GM03348 (cell line): Measurements from ENCODE around the gene ACAP2.
"Not testable (repeated sequence)": the region's sequence is repeated elsewhere in the genome, so short reads cannot be mapped to it uniquely, and the experiment has no call there.

Source experiments
- DNase-seq: peaks from one replicate; pipeline ENCODE4 v3.0.0; 2012; ENCODE audit warnings: low spot score

ACAP2 gene

GRCh38 chr3:195385526-195385925 lies 57.3 kb downstream of the ACAP2 start:
- DNase-seq, result no peak

- DNase-seq, result no peak
Measured at GRCh38 chr3:195384952-195385351, 57.9 kb downstream of the ACAP2 start.

DNA sequence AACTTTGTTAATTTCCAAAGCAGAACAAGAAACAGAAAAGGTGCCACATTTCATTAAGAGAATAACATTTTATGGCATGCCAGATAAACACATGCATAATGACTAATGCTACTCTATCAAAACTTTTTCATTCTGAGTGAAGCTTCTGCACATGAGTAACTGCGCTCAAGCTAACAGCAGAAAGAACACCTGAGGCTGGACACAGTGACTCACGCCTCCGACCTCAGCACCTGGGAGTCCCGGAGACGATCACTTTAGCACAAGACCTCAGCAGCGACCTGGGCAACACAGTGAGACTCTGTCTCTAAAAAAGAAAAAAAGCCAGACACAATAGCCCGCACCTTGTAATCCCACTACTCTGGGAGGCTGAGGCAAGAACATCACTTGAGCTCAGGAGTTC lies 70.6 kb downstream of the ACAP2 start:
- DNase-seq, result no peak

- DNase-seq, result no peak
Measured at GRCh38 chr3:195366200-195366925, 76.5 kb downstream of the ACAP2 start.

- no peak for DNase-seq
Measured at GRCh38 chr3:195365371-195365770, 77.4 kb downstream of the ACAP2 start.

DNA sequence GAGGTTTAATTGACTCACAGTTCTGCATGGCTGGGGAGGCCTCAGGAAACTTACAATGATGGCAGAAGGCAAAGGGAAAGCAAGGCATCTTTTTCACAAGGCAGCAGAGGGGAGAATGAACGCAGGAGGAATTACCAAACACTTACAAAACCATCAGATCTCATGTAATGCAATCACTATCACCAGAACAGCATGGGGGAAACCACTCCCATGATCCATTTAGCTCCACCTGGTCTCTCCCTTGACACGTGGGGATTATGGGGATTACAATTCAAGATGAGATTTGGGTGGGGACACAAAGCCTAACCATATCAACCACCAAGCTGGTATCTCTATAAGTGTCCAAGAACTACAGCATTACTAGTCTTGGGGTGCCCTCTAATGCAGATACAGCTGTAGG lies 85.0 kb downstream of the ACAP2 start:
- not testable (repeated sequence) for DNase-seq

- no peak for DNase-seq
Measured at GRCh38 chr3:195356151-195357086, 86.4 kb downstream of the ACAP2 start.

- DNase-seq, result not testable (repeated sequence)
Measured at GRCh38 chr3:195354009-195354408, 88.8 kb downstream of the ACAP2 start.

- peak; percentile 84 for DNase-seq
Measured at GRCh38 chr3:195352895-195353488, 89.8 kb downstream of the ACAP2 start.

DNA sequence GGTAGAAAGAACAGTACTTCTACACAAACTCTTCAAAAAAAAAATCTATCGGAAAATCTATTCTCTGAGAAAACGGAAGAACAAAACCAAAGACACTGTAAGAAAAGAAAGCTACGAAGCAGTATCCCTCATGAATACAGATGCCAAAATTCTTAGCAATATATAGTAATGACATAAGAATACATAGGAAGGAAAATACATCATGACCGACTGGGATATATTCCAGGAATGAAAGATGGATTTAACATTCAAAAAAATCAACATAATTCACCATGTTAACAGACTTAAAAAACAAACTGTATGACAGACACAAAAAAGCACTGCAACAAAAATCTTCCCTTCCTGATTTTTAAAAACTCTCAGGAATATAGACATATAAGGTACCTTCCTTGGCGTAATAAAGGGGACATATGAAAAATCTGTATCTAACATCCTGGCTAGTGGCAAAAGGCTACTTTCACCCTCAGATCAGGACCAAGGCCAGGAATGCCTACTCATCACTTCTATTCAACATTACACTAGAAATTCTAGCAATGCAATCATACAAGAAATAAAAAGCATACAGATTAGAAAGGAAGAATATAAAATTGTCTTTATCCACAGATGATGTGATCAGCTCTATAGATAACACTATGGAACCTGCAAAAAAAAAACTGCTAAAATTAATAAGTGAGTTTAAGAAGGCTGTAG lies 94.2 kb downstream of the ACAP2 start:
- DNase-seq, result no peak

DNA sequence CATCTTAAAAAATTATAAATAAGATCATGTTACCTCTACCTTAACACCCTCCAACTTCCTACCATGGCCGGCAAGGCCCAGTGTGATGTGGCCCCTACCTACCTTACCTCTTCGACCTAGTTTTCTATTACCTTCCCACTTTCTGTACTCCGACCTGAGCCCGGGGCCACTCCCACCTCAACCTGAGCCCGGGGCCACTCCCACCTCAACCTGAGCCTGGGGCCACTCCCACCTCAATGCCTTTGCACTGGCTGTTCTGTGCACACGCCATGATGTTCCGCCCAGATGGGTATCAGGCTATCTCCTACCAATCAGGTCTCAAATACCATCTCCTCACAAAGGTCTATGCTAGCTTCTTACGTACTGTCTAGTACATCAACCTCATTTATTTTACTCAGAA lies 105.1 kb downstream of the ACAP2 start:
- no peak for DNase-seq

DNA sequence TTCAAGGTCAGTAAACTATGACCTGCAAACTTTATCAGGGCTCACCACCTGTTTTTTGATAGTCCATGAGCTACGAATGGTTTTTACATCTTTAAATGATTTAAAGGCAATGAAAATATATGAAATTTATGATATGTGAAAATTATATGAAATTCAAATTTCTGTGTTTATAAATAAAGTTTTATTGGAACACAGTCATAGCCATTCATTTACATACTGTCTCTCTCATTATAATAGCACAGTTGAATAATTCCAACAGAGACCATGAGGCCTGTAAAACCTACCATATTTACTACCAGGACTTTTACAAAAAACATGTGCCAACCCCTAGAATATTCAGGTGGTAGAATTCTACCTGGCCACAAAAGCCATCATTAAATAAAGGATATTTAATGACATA lies 107.9 kb downstream of the ACAP2 start:
- no peak for DNase-seq

- no peak for DNase-seq
Measured at GRCh38 chr3:195319060-195319459, 123.8 kb downstream of the ACAP2 start.

- no peak for DNase-seq
Measured at GRCh38 chr3:195312714-195313113, 130.1 kb downstream of the ACAP2 start.

GRCh38 chr3:195307711-195308110 lies 135.1 kb downstream of the ACAP2 start:
- no peak for DNase-seq

DNA sequence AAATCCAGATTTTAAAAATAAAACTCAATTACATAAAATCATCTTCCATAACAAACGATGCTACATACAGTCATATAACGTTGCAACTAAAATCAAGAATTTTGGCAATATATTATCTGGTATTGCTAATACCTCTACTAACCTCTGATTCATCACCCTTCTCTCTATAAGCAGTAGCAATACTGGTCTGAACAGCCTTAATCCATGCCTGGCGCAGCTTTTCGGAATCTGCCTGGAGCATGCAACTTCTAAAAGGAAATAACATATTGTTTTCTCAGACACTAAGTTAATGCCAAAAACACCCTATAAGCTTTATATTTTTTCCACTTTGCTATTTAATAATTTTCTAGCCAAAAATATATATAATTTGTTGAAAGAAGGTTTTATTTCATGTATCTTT lies 136.5 kb downstream of the ACAP2 start:
- no peak for DNase-seq

- no peak for DNase-seq
Measured at GRCh38 chr3:195302431-195302830, 140.4 kb downstream of the ACAP2 start.

- no peak for DNase-seq
Measured at GRCh38 chr3:195297446-195297845, 145.4 kb downstream of the ACAP2 start.

- DNase-seq, result no peak
Measured at GRCh38 chr3:195296662-195297061, 146.2 kb downstream of the ACAP2 start.

- DNase-seq, result no peak
Measured at GRCh38 chr3:195291121-195291520, 151.7 kb downstream of the ACAP2 start.

DNA sequence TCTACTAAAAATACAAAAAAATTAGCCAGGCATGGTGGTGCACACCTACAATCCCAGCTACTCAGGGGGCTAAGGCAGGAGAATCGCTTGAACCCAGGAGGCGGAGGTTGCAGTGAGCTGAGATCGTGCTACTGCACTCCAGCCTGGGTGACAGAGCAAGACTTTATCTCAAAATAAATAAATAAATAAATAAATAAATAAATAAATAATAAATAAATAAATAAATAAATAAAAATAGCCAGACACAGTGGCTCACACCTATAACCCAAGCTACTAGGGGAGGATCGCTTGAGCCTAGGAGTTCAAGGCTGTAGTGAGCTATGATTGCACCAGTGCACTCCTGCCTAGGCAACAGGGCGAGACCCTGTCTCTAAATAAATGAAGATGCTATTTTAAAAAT lies 152.2 kb downstream of the ACAP2 start:
- DNase-seq, result not testable (repeated sequence)
